Activated T-cell treated with anti-CD3 and anti-CD28 coated beads for 4 hours (primary cell): ENCODE results near the gene IFT172.
"Not testable (repeated sequence)": the region's sequence is repeated elsewhere in the genome, so short reads cannot be mapped to it uniquely, and the experiment has no call there.

Experiments
- DNase-seq: peaks from one replicate; pipeline ENCODE4 v3.0.0-alpha.2; 2020

IFT172 gene

GRCh38 chr2:27494284-27494943 lies 4.9 kb upstream of the IFT172 start:
- DNase-seq = no peak

- no peak for DNase-seq
These were observed 4.4 kb upstream of the IFT172 start for GRCh38 chr2:27493948-27494283.

GRCh38 chr2:27492557-27492956 lies 3.0 kb upstream of the IFT172 start:
- DNase-seq = no peak

GRCh38 chr2:27489118-27489497 lies 435 bp downstream of the IFT172 start:
- DNase-seq = no peak

DNA sequence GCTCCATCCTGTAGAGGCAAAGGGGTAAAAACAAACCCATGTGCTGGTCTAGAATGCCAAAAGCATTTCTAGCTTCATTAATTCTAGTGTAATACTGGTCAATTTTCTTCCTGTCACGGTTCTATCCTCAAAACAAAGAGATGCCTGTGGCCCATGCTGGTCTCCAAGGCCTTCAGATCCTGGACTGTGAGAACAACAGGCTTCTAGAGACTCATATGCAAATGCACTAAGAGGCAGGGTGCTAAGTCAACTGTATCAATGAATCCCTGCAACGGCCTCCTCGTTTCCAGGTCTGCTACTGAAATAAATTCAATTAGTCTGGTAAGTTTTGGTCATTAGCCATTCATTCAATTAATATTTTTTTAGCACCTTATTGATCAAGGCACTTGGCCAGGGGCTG lies 4.0 kb downstream of the IFT172 start:
- DNase-seq = no peak

- no peak for DNase-seq
These were observed 17.6 kb downstream of the IFT172 start for GRCh38 chr2:27471961-27472360.

DNA sequence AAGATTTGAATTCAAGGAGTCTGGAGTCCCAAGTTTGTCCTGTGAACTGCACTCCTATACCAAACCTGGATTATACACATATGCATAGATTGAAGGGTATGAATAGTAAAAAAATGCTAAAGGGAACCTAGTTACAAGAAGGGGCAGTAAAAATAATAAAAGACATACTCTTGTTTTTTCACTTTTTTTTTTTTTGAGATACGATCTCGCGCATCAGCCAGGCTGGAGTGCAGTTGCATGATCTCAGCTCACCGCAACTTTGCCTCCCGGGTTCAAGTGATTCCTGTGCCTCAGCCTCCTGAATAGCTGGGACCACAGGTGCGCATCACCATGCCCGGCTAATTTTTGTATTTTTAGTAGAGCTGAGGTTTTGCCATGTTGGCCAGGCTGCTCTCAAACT lies 25.1 kb downstream of the IFT172 start:
- no peak for DNase-seq

- no peak for DNase-seq
These were observed 28.4 kb downstream of the IFT172 start for GRCh38 chr2:27461118-27461517.

GRCh38 chr2:27453968-27454367 lies 35.6 kb downstream of the IFT172 start:
- DNase-seq = no peak

DNA sequence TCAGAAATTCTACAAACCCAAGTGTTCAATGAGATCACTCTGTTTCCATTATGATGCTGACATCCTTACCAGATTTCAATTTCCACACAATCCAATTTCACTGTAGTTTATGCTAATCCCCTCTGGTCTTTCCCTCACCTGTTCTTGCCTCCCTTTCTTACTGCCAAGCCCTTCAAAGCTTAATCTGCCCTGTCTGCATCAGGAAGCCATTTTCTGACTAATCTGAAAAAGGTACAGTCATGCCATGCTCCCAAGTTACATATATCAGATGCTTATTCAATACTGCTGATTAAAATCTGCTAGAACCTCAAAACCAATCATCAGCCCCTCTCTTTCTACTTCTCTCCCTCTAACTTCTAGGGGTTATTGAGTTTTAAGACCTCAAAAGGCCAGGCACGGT lies 38.4 kb downstream of the IFT172 start:
- DNase-seq = no peak

DNA sequence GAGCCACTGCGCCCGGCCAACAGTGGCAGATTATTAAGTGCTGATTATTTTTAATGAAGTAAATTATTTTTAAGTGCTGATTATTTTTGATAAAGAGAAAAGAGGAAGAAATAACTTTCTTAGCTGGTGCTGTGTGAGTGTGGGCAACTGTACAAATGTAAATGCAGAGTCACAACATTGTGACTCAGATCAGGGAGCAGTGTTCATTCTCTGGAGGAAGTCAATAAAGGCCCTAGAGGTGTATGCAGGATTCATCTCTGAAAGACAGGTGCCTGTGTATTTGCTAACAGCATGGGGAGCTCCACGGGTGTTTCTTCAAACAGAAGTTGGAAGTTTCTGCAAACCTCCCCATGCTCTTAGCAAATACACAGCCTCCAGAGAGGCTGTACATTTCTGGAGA lies 41.2 kb downstream of the IFT172 start:
- no peak for DNase-seq

DNA sequence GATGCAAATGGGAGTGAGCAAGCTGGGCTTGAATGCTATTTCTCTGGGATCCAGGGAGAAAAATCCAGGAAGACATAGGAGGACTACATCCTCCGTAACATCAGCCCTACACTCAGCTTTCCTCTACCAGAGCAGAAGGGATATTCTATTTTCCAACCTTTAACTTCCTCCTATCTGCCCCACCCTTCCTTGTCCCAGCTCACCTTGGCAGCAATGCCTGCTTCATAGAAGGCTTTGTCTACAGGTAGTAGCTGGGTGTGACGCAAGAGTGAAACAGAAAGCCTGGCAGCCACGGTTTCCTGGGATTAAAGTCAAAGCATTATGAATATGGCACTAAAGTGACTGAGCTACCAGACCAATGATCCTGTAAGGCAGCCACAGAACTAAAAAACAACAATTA lies 43.5 kb downstream of the IFT172 start:
- DNase-seq = no peak

DNA sequence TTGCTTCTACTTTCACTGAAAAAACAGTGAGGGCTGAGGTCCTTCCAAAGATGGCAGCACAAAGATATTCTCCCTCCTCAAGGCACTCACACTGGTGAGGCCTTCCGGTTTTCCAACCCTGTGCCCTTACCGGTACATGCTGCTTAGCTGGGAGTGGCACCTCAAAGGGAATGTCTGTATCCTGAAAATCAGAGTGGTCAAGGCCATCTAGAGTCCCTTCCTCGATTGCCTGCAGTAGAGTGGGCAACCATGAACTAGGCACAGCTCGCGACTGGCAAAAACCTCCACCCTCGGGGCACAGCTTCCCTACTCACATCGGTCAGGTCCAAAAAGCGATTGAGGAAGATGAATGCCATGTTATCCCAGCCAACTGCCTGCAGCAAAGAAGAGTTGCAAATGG lies 43.9 kb downstream of the IFT172 start:
- DNase-seq = no peak

GRCh38 chr2:27445155-27445554 lies 44.4 kb downstream of the IFT172 start:
- DNase-seq = no peak

DNA sequence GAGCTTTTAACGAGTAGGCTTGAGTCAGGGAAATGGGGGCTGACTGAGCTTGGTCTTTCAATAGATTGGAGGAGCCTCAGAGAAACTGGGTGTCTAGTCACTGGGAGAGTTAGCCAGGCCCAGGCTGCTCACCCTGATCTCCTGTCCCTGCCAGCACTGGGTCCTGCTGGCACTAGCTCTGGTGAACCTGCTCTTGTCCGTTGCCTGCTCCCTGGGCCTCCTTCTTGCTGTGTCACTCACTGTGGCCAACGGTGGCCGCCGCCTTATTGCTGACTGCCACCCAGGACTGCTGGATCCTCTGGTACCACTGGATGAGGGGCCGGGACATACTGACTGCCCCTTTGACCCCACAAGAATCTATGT lies 46.6 kb downstream of the IFT172 start:
- no peak for DNase-seq

DNA sequence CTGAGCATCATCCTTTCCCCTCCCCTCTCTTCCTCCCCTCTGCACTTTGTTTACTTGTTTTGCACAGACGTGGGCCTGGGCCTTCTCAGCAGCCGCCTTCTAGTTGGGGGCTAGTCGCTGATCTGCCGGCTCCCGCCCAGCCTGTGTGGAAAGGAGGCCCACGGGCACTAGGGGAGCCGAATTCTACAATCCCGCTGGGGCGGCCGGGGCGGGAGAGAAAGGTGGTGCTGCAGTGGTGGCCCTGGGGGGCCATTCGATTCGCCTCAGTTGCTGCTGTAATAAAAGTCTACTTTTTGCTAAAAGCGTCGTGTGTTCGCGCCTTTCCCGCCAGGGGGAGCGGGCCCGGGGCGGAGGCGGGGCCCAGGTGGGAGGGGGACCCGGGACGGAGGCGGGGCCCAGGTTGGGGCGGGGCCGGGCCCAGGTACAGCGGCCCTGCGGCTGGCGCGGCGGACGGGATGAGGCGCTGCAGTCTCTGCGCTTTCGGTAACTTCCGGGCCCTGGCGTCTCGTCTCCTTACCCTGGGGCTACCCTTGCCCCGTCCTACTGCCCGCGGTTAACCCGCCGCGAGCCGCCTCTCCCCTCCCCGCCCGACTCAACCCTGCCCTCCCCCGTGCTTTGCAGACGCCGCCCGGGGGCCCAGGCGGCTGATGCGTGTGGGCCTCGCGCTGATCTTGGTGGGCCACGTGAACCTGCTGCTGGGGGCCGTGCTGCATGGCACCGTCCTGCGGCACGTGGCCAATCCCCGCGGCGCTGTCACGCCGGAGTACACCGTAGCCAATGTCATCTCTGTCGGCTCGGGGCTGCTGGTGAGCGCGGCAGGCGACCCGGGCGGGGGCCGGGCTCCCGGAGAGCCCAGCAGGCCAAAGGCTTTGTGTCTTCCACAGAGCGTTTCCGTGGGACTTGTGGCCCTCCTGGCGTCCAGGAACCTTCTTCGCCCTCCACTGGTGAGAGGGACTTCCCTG lies 47.3 kb downstream of the IFT172 start, which contains the start of gene KRTCAP3:
Gene KRTCAP3, plus strand, starts transcription at position 424 of the 962 bp plus-strand sequence. Its CDS starts 32 bp downstream, at position 456.
- peak; percentile 15 for DNase-seq

DNA sequence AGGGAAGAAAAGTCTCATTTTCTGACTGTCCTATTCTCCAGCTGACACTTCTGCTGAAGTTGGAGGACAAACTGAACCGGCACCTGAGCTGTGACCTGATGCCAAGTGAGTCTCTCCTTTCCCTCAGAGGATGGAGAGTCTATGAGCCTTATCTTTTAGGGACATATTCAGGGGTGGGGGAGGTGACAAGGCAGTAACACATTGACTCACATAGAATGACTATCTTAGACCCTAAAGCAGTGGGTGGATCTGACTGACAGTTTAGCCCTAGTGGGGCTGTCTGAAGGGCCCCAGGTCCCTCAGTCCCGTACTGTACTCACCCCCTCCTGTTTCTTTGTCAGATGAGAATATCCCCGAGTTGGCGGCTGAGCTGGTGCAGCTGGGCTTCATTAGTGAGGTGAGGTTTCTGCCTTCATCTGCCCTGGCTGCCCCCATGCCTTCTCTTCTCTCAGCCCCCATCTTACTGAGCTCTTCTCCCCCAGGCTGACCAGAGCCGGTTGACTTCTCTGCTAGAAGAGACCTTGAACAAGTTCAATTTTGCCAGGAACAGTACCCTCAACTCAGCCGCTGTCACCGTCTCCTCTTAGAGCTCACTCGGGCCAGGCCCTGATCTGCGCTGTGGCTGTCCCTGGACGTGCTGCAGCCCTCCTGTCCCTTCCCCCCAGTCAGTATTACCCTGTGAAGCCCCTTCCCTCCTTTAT lies 48.2 kb downstream of the IFT172 start:
- DNase-seq = no peak

GRCh38 chr2:27435628-27436027 lies 53.9 kb downstream of the IFT172 start:
- no peak for DNase-seq

DNA sequence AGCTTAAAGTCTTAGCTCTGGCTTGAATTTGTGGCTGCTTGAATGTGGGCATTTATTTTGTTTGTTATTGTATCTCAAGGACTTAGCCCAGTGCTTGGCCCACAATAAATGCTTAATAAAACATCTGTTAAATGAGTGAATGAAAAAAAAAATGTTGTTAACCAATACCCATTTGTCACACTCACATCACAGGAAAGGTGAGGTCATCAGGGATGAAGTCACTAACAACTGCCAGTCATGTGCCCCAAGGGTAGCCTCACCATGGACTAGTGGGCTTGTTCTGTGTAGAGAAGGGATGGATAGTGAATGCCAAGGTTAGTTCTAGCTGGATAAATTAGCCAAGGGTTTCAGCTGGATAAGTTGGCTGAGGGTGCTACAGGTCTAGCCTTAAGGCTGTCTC lies 58.1 kb downstream of the IFT172 start:
- DNase-seq = peak; percentile 25

DNA sequence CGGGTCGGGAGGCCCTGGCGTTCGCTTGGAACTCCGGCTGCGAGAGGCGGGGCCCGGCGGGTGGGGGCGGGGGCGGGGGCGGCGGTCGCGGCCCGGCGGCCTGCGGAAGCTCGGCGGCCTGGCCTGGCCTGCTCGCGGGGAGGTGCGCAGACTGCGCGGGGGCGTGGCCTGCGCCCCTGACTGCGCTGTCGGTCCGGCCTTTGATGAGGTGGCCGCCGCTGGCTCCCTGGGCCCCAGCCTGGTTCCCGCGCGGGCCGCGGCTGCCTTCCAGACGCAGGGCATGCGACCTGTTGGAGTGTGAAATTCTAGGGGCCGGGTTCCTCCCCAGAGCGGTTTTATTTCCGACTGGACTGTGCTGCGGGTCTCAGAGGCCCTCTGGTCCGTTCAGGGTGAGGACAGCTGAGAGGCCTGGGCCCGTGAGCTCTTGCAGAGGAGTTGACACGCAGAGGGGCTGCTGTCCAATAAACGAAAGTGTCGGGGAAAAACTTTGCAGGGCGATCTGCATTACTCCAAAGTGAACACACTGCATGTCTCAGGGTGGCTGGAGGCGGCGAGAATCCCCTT lies 60.5 kb downstream of the IFT172 start:
- peak; percentile 31 for DNase-seq

DNA sequence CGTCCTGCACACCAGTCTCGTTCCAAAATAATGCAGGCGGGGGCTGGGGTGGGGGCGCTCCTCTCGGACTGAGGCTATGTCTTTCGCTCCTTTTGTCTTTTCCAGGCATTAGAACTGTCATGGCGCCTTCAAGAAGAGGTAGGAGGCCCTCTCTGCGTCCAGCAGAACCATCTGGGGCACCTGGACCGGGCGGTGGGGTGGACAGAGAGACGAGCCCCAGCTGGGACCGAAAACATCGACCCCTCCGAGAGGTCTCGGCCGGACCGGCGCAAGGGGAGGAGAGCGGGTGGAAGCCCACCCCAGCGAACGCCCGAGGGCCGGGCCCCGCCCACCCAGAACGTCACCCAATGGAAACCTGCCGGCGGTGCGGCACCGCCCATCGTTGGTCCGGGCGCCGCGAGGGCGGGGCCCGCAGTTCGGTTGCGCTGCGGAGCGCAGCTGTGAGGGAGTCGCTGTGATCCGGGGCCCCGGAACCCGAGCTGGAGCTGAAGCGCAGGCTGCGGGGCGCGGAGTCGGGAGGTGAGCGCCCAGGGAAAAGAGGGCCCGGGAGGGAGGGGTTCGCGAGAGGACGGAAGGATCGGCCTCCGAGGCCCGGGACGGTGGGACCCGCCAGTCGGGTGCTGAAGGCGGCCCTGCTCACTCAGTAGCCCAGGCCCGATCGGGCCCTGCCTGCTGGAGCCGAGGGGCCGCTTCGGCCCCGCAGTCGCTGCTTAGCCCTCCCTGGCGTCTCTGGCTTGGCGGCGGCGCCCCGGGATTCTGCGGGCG lies 61.1 kb downstream of the IFT172 start, which contains the start of gene NRBP1:
Gene NRBP1, plus strand, starts transcription at position 419 of the 765 bp plus-strand sequence. CDS start 4,643 bp downstream, outside the sequence.
- DNase-seq = peak; percentile 87

DNA sequence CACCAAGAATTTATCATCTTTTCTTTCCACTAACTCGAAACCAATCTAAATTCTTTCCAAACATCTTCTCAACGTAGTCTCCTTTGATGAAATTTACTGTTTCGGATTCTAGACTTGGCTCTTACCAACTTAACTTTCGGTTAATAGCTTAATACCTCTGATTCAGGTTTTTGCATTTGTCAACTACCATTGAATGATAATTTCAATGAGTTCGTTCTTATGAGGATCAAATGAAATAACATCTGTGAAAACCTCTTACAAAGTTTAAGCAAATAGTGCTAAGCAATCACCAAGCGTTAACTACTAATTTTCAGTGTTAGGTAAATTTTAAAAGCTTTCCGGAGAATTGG lies 61.7 kb downstream of the IFT172 start:
- DNase-seq = no peak

- DNase-seq = not testable (repeated sequence)
These were observed 64.5 kb downstream of the IFT172 start for GRCh38 chr2:27425039-27425438.
